ENCODE measurements around the gene SSH3.

DNA sequence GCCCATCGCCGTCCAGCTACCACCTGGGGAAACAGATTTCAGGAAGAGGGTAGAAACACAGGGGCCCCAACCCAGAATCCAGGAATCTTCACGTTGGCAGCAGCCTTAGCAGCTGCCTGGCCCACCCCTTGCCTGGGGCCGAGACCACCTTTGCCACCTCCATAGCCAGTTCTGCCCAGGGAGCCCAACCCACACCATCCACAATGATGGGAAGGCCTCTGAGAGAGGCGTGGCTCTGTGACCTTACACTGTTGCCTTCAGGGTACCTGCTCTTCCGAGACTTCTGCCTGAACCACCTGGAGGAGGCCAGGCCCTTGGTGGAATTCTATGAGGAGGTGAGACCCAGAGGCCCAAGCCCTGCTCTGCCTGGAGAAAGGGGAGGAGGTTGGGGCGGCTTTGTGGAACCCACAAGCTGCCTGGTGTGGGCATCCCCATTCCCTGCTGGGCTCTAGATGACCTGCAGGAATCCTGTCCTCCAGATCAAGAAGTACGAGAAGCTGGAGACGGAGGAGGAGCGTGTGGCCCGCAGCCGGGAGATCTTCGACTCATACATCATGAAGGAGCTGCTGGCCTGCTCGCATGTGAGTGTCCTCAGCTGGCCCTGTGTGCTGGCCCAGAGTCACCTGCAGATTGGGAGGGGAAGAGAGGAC, 24.3 kb upstream of the SSH3 start:
- TF ChIP-seq, protein P1, sequence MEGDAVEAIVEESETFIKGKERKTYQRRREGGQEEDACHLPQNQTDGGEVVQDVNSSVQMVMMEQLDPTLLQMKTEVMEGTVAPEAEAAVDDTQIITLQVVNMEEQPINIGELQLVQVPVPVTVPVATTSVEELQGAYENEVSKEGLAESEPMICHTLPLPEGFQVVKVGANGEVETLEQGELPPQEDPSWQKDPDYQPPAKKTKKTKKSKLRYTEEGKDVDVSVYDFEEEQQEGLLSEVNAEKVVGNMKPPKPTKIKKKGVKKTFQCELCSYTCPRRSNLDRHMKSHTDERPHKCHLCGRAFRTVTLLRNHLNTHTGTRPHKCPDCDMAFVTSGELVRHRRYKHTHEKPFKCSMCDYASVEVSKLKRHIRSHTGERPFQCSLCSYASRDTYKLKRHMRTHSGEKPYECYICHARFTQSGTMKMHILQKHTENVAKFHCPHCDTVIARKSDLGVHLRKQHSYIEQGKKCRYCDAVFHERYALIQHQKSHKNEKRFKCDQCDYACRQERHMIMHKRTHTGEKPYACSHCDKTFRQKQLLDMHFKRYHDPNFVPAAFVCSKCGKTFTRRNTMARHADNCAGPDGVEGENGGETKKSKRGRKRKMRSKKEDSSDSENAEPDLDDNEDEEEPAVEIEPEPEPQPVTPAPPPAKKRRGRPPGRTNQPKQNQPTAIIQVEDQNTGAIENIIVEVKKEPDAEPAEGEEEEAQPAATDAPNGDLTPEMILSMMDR (IDR thresholded peaks at IDR 0.05), result no peak
- no peak for TF ChIP-seq POLR2A (IDR thresholded peaks at IDR 0.05)

All from breast epithelium (tissue), 3 donors.